ENCODE data around the gene ARID1B.

ARID1B gene

DNA sequence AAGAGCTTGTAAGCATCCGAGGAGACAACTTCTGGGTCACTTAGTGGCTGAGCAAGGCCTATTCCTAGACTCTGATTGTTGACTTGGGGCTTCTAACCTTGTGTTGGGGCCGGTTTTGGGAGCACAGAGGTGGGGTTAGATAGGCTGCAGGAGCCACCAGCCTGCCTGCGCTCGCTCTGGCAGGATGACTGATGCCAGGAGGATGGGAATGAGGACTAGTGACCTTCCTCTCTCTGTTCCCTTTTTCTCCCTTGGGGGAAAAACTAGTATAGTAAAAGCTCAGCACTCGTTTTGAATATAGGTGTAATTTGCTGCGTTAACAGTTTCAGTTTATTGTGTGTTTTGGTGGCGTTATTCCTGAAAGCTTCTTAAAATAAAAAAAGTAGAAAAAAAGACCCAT is 141.5 kb downstream of the ARID1B start:
- Histone ChIP-seq H3K27ac (no peak overlapping the region), H3K4me3 (ENCODE audit: low read depth, low read length) (no peak overlapping the region), H3K36me3 (replicated peaks) (no peaks in the 10 kb centered on the region), H3K27me3 (replicated peaks) (no peaks in the 10 kb centered on the region)
- in situ Hi-C loops (cut with HindIII; ENCODE audit: low pct_ligation_motif_present, low sequenced_read_pairs): no loop called here
- no peak for DNase-seq
- TF ChIP-seq, protein P1, sequence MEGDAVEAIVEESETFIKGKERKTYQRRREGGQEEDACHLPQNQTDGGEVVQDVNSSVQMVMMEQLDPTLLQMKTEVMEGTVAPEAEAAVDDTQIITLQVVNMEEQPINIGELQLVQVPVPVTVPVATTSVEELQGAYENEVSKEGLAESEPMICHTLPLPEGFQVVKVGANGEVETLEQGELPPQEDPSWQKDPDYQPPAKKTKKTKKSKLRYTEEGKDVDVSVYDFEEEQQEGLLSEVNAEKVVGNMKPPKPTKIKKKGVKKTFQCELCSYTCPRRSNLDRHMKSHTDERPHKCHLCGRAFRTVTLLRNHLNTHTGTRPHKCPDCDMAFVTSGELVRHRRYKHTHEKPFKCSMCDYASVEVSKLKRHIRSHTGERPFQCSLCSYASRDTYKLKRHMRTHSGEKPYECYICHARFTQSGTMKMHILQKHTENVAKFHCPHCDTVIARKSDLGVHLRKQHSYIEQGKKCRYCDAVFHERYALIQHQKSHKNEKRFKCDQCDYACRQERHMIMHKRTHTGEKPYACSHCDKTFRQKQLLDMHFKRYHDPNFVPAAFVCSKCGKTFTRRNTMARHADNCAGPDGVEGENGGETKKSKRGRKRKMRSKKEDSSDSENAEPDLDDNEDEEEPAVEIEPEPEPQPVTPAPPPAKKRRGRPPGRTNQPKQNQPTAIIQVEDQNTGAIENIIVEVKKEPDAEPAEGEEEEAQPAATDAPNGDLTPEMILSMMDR (IDR thresholded peaks at IDR 0.05; ENCODE audit: low read depth, low read length, missing control alignments): no peak

DNA sequence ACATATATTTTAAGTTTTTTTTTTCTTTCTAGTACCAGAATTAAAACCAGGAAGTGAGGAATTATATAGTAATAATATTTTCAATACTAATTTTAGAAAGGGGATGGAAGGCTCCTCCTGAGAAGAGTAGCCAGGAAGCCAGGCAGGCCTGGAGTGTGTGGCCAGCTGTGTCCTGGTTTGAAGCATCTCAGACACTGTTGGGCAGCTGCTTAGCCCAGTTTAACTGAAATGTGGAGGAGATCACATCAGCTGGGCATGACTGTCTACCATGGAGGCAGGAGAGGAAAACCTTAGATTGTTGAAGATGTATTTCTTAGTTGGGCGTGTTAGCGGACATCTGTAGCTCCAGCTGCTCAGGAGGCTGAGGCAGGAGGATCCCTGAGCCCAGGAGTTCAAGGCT is 142.2 kb downstream of the ARID1B start:
- Histone ChIP-seq H3K27me3 (replicated peaks) (no peaks in the 10 kb centered on the region), H3K36me3 (replicated peaks) (no peaks in the 10 kb centered on the region), H3K4me3 (ENCODE audit: low read depth, low read length) (no peak overlapping the region), H3K27ac (no peak overlapping the region)
- in situ Hi-C loops (cut with HindIII; ENCODE audit: low pct_ligation_motif_present, low sequenced_read_pairs): no loop called here
- DNase-seq: no peak
- TF ChIP-seq, protein P1 (IDR thresholded peaks at IDR 0.05; ENCODE audit: low read depth, low read length, missing control alignments): no peak

DNA sequence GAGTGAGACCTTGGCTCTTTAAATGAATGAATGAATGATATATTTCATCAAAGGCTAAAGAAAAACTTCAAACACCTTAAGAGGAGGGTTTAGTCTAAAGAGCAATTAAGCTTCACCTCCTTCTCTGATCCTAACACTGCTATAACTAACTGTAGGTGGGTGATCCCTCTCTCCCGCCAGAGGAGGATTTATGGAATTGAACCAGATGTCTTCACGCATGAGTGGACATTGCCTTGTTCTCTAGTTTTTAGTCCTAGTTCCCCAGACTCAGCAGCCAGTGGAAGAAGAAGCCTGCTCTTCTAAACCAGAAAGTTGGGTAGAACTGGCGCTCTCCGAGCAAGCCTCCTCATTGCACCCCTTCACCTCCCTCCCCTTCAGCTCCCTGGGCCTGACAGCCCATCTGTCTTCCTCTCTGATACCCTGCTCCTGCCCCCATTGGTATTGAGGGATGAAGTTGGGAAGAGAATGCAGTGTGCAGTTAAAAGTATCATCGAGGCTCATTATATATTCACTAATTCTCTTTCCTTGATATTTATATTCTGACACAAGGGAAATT is 142.7 kb downstream of the ARID1B start:
- DNase-seq: no peak
- in situ Hi-C loops (cut with HindIII; ENCODE audit: low pct_ligation_motif_present, low sequenced_read_pairs): no loop called here
- Histone ChIP-seq H3K27me3 (replicated peaks) (no peaks in the 10 kb centered on the region), H3K4me3 (ENCODE audit: low read depth, low read length) (no peak overlapping the region), H3K36me3 (replicated peaks) (no peaks in the 10 kb centered on the region), H3K27ac (no peak overlapping the region)
- TF ChIP-seq, protein P1 (IDR thresholded peaks at IDR 0.05; ENCODE audit: low read depth, low read length, missing control alignments): no peak

DNA sequence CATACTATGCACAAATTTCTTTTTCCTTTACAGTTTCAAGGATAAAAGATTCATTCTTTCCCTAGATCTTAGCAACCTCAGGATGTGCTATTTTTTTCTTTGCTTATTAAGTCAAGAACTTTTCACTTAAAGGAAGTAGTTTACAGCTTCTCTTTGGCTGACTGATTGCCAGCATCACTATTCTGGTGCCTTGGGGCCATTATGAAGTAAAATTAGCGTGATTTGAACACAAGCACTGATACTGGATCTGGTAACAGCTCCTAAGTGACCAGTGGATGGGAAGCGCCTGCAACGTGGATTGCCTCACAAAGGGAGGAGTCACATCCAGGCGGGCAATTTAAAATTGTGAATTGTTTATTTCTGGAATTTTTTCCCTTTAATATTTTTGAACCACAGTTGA is 147.1 kb downstream of the ARID1B start:
- no peak overlapping the region for H3K27ac ChIP-seq
- TF ChIP-seq, protein P1 (IDR thresholded peaks at IDR 0.05; ENCODE audit: low read depth, low read length, missing control alignments): no peak
- H3K36me3 ChIP-seq (replicated peaks): no peaks in the 10 kb centered on the region
- in situ Hi-C loops (cut with HindIII; ENCODE audit: low pct_ligation_motif_present, low sequenced_read_pairs): no loop called here
- DNase-seq: no peak
- no peaks in the 10 kb centered on the region for H3K27me3 ChIP-seq (replicated peaks)
- no peak overlapping the region for H3K4me3 ChIP-seq (ENCODE audit: low read depth, low read length)

DNA sequence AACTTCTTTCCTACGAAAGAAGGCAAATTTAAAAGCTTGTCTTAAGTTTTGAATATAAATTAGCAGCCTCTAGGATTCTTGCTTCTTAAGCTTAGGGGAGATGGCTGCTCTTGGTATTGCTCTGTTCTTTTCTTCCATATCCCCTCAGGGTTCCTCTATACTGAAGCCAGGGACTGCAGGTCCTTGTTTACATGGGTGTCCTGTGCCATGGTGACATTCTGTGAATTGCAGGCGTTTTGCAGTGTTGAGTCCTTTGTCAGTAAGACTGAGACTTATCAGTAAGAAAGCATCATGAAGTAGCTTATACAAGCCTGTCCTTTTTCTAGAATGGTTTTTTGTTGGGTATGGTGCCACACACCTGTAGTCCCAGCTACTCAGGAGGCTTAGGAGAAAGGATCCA is 147.8 kb downstream of the ARID1B start:
- Histone ChIP-seq H3K36me3 (replicated peaks) (no peaks in the 10 kb centered on the region), H3K4me3 (ENCODE audit: low read depth, low read length) (no peak overlapping the region), H3K27ac (no peak overlapping the region), H3K27me3 (replicated peaks) (no peaks in the 10 kb centered on the region)
- in situ Hi-C loops (cut with HindIII; ENCODE audit: low pct_ligation_motif_present, low sequenced_read_pairs): no loop called here
- TF ChIP-seq, protein P1 (IDR thresholded peaks at IDR 0.05; ENCODE audit: low read depth, low read length, missing control alignments): no peak
- no peak for DNase-seq
